GM21367 (cell line): ENCODE results near the gene TRPM3.

Experiments
- ATAC-seq: cut with Tn5 transposase; IDR thresholded peaks from one replicate; pipeline ENCODE4 v1.9.1; 2021; ENCODE audit not compliant: unreplicated experiment

Gene TRPM3

GRCh38 chr9:71121275-71122021, at the start of gene TRPM3:
Gene TRPM3, minus strand, starts transcription at chr9:71121621. Its CDS starts 267 bp downstream, at chr9:71121354.
- no peak for ATAC-seq

GRCh38 chr9:71168418-71168817, 47.0 kb upstream of the TRPM3 start:
- ATAC-seq, result no peak

GRCh38 chr9:71162126-71162525, 40.7 kb upstream of the TRPM3 start:
- ATAC-seq, result no peak

GRCh38 chr9:71157731-71158130, 36.3 kb upstream of the TRPM3 start:
- no peak for ATAC-seq

- ATAC-seq, result no peak
These were observed 25.9 kb upstream of the TRPM3 start for GRCh38 chr9:71147368-71147767.

GRCh38 chr9:71146511-71146910, 25.1 kb upstream of the TRPM3 start:
- ATAC-seq, result no peak

- no peak for ATAC-seq
These were observed 23.8 kb upstream of the TRPM3 start for GRCh38 chr9:71145179-71145578.

- ATAC-seq, result no peak
These were observed 23.1 kb upstream of the TRPM3 start for GRCh38 chr9:71144495-71144894.

- no peak for ATAC-seq
These were observed 15.3 kb upstream of the TRPM3 start for GRCh38 chr9:71136696-71137095.

GRCh38 chr9:71131145-71131544, 9.7 kb upstream of the TRPM3 start:
- ATAC-seq, result no peak

- no peak for ATAC-seq
These were observed 9.1 kb upstream of the TRPM3 start for GRCh38 chr9:71130521-71130920.

GRCh38 chr9:71128796-71129195, 7.4 kb upstream of the TRPM3 start:
- no peak for ATAC-seq

GRCh38 chr9:71127301-71127700, 5.9 kb upstream of the TRPM3 start:
- ATAC-seq, result no peak

GRCh38 chr9:71122421-71122820, 1.0 kb upstream of the TRPM3 start:
- no peak for ATAC-seq

- no peak for ATAC-seq
These were observed 528 bp upstream of the TRPM3 start for GRCh38 chr9:71122022-71122275.

- ATAC-seq, result no peak
These were observed 747 bp downstream of the TRPM3 start for GRCh38 chr9:71120501-71121247.

- ATAC-seq, result no peak
These were observed 1.7 kb downstream of the TRPM3 start for GRCh38 chr9:71119746-71120145.

- no peak for ATAC-seq
These were observed 3.1 kb downstream of the TRPM3 start for GRCh38 chr9:71118324-71118723.

- no peak for ATAC-seq
These were observed 5.9 kb downstream of the TRPM3 start for GRCh38 chr9:71115448-71115975.

- ATAC-seq, result no peak
These were observed 8.6 kb downstream of the TRPM3 start for GRCh38 chr9:71112866-71113265.

GRCh38 chr9:71108937-71109336, 12.5 kb downstream of the TRPM3 start:
- no peak for ATAC-seq

GRCh38 chr9:71106992-71107391, 14.4 kb downstream of the TRPM3 start:
- ATAC-seq, result no peak
